Naive B cell (primary cell): Measurements from ENCODE around the gene PFDN2. TPM values are rescaled to one million over a fixed set of nuclear protein-coding genes. Genes with fewer than 3 reads are reported as not detected.

Source experiments
- ATAC-seq, 2 donors: fragments of 150-1000 bp; cut with Tn5 transposase; 2 replicates each; pipeline ENCODE4 v1.10.0; 2021; ENCODE audit warnings: low read depth in 2 of 2, mild to moderate bottlenecking in 2 of 2, moderate library complexity in 2 of 2
- DNase-seq: peaks from one replicate; pipeline ENCODE4 v3.0.0; 2022
- H3K27ac Mint-ChIP-seq, 6 donors: one replicate each; pipeline ENCODE4 v1.8.0; 2020 to 2022; ENCODE audit warnings: mild to moderate bottlenecking in 6 of 6, mixed read lengths in 6 of 6, moderate library complexity in 5 of 6, inconsistent platforms in 2 of 6
- H3K27me3 Mint-ChIP-seq, 3 donors: one replicate each; pipeline ENCODE4 v1.8.0; 2021 to 2022; ENCODE audit warnings: mixed read lengths in 3 of 3, mild to moderate bottlenecking in 1 of 3
- H3K36me3 Mint-ChIP-seq, 2 donors: one replicate each; pipeline ENCODE4 v1.8.0; 2020 to 2022; ENCODE audit warnings: mixed read lengths in 2 of 2, inconsistent platforms in 1 of 2, mild to moderate bottlenecking in 1 of 2
- H3K4me1 Mint-ChIP-seq, 3 donors: one replicate each; pipeline ENCODE4 v1.8.0; 2020 to 2022; ENCODE audit warnings: mixed read lengths in 3 of 3, inconsistent platforms in 1 of 3, mild to moderate bottlenecking in 1 of 3, moderate library complexity in 1 of 3
- H3K4me3 Mint-ChIP-seq, 8 donors: one replicate each; pipeline ENCODE4 v1.8.0; 2020 to 2022; ENCODE audit warnings: mild to moderate bottlenecking in 8 of 8, mixed read lengths in 8 of 8, moderate library complexity in 8 of 8, inconsistent platforms in 2 of 8
- H3K9me3 Mint-ChIP-seq, 7 donors: one replicate each; pipeline ENCODE4 v1.8.0; 2020 to 2022; ENCODE audit warnings: mixed read lengths in 7 of 7, mild to moderate bottlenecking in 5 of 7, inconsistent platforms in 2 of 7, moderate library complexity in 1 of 7
- polyA plus RNA-seq, 6 donors: library from polyadenylated mRNA; unstranded; fragments of 300-500 nt; fragmentation: Illumina TruSeq; gene quantifications; one replicate each; pipeline ENCODE4 v1.2.3, GENCODE V29; 2021; ENCODE audit warnings: low read depth in 6 of 6

The PFDN2 gene
- polyA plus RNA-seq, 6 donors from 2014 or later, result 64.0 to 93.7 (median 88.7) TPM

GRCh38 chr1:161080441-161081405, 37.1 kb downstream of the PFDN2 start:
- H3K27me3 Mint-ChIP-seq, result peaks cover 0 to 5% (median 3%) of the 10 kb centered on the region in 3 donors
- H3K27ac Mint-ChIP-seq, result peak overlapping the region in 1 of 6 donors; percentile 74
- no peak overlapping the region for H3K4me3 Mint-ChIP-seq
- no peak for DNase-seq
- H3K36me3 Mint-ChIP-seq, result no peaks in the 10 kb centered on the region
- ATAC-seq, result no peak
- no peaks in the 10 kb centered on the region for H3K4me1 Mint-ChIP-seq
- H3K9me3 Mint-ChIP-seq, result no peaks in the 10 kb centered on the region

DNA sequence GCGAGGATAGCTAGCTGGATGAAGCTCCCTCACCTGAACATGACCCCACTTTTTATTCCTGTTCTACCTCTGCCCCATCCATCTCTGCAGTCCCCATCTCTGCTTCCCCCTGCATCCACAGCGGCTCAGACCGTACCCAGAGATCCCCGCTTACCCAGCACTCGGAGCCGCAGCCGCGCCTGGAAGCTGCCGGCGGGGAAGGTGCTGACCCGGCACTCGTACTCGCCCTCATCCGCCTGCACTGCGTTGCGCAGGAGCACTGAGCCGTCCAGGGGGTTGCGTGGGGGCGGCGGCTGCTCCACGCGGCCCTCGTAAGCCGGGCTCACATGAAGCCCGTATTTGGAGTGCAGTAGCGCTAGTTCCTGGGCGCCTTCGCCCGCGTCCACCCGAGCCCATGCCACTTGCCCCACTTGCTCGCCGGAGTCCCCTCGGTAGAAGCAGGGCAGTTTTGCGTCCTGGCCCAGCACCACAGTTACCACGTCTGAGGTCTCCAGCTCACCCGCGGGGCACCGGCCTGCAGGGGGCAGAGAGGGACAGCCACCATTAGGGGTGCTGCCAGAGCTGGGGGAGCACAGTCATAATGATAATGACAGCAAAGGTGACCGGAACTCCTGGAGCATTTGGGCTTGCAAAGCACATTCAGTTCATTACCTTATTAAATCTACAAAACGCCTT, 38.3 kb downstream of the PFDN2 start:
- ATAC-seq, result no peak
- H3K27me3 Mint-ChIP-seq, result peaks cover 0 to 5% (median 0%) of the 10 kb centered on the region in 3 donors
- DNase-seq, result no peak
- H3K36me3 Mint-ChIP-seq, result no peaks in the 10 kb centered on the region
- H3K27ac Mint-ChIP-seq, result peak overlapping the region in 1 of 6 donors; percentile 49
- no peak overlapping the region for H3K4me3 Mint-ChIP-seq
- H3K4me1 Mint-ChIP-seq, result no peaks in the 10 kb centered on the region
- no peaks in the 10 kb centered on the region for H3K9me3 Mint-ChIP-seq

GRCh38 chr1:161077426-161077825, 40.4 kb downstream of the PFDN2 start:
- Mint-ChIP-seq H3K9me3 (no peaks in the 10 kb centered on the region), H3K4me3 (no peak overlapping the region), H3K4me1 (peaks cover 0 to under 1% (median 0%) of the 10 kb centered on the region in 3 donors), H3K27me3 (no peaks in the 10 kb centered on the region), H3K36me3 (no peaks in the 10 kb centered on the region), H3K27ac (no peak overlapping the region)
- DNase-seq (no peak), ATAC-seq (no peak)

- Mint-ChIP-seq H3K4me1 (peaks cover 7 to 9% (median 7%) of the 10 kb centered on the region in 3 donors), H3K9me3 (no peaks in the 10 kb centered on the region), H3K27me3 (no peaks in the 10 kb centered on the region), H3K27ac (no peak overlapping the region), H3K36me3 (no peaks in the 10 kb centered on the region), H3K4me3 (no peak overlapping the region)
- DNase-seq, result no peak
- no peak for ATAC-seq
Measured at GRCh38 chr1:161076410-161076809, 41.4 kb downstream of the PFDN2 start.

DNA sequence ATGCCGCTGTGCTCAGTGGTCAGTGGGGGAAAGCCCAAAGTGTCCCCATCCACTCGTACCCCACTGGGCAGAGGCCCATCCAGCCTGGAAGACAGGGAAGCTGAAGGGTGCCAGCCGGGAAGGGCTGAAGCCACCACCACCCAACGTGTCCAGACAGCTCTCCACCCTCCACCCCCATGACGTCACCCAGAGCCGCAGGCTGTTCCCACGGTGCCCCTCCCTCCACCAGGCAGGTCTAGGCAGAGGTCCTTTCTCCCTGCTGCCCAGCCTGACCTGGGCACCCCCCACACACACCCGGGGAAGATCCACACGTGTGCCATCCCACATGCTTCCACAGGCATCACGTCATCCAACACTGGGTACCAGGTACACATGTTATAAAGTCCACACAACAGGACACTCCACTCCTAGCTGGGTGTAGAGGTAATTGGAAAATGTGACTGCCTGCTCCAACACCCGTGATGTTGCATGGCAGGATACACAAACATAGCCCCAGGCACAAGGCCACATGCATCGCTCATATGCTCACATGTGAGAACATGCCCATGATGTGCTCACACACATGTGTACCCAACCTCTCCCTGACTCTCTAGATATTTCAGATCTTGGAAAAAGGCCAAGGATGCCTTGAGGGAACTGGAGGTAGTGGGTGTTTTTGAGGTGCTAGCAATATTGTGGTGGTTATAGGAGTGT, 43.0 kb downstream of the PFDN2 start:
- no peaks in the 10 kb centered on the region for H3K9me3 Mint-ChIP-seq
- DNase-seq, result no peak
- ATAC-seq, result no peak
- no peaks in the 10 kb centered on the region for H3K27me3 Mint-ChIP-seq
- H3K4me3 Mint-ChIP-seq, result no peak overlapping the region
- peaks cover 15 to 19% (median 17%) of the 10 kb centered on the region in 3 donors for H3K4me1 Mint-ChIP-seq
- H3K36me3 Mint-ChIP-seq, result no peaks in the 10 kb centered on the region
- peak overlapping the region in 1 of 6 donors; percentile 39 for H3K27ac Mint-ChIP-seq

- Mint-ChIP-seq H3K4me3 (peak overlapping the region in 1 of 8 donors; percentile 61), H3K27me3 (no peaks in the 10 kb centered on the region), H3K4me1 (peaks cover 23 to 31% (median 24%) of the 10 kb centered on the region in 3 donors), H3K36me3 (no peaks in the 10 kb centered on the region), H3K27ac (peak overlapping the region in 2 of 6 donors; percentile 67 to 88), H3K9me3 (no peaks in the 10 kb centered on the region)
- no peak for ATAC-seq
- DNase-seq, result no peak
Measured at GRCh38 chr1:161073474-161074121, 44.2 kb downstream of the PFDN2 start.

GRCh38 chr1:161072751-161073449, 44.9 kb downstream of the PFDN2 start:
- Mint-ChIP-seq H3K9me3 (no peaks in the 10 kb centered on the region), H3K4me1 (peaks cover 30 to 38% (median 30%) of the 10 kb centered on the region in 3 donors), H3K27me3 (no peaks in the 10 kb centered on the region), H3K36me3 (no peaks in the 10 kb centered on the region), H3K27ac (peak overlapping the region in 2 of 6 donors; percentile 67 to 88), H3K4me3 (peak overlapping the region in 1 of 8 donors; percentile 61)
- ATAC-seq (no peak), DNase-seq (no peak)

DNA sequence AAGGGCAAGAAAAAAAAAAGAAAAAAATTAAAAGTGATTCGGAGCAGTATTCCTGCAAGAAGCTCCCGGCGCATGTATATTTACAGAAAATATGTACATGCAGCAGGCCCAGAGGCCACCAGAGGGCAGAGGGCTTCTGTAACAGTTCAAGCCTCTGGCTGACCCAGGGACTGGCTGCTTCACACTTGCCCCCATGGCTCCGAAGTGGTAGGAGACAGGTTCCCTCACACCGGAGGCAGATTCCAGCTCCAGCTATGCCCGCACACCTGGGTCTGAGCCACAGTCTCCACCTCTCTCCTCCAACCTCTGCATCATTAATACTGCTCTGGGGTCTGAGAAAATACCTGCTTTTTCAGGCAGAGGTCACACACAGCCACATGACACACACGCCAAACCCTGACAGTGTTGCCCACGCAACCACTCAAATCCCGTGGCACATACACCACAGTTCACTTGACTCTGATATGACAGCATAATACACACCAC, 45.9 kb downstream of the PFDN2 start:
- Mint-ChIP-seq H3K36me3 (peaks cover 0 to 9% of the 10 kb centered on the region in 2 donors), H3K4me1 (peaks cover 40 to 48% (median 40%) of the 10 kb centered on the region in 3 donors), H3K4me3 (peak overlapping the region in 1 of 8 donors; percentile 58), H3K9me3 (no peaks in the 10 kb centered on the region), H3K27ac (peak overlapping the region; percentile 4 to 93 (median 55)), H3K27me3 (no peaks in the 10 kb centered on the region)
- ATAC-seq (no peak), DNase-seq (peak; percentile 53)

DNA sequence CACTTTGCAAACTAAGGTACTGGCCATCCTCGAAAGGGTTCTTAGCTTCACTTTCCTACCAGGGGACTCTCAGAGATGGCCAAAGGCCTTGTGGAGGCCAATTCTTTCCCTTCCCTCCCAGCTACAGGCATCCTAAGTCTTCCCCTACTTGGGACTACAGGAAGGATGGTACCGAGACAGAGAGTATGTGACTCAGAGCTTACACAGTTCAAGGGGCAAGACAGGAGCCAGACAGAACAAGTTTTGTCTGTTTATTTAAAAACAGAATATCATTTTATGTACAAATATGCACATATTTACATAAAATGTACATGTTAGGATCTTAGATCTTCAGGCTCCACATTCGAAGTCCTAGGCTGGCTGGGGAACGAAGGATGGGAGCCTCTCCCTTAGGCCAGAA, 47.1 kb downstream of the PFDN2 start:
- no peaks in the 10 kb centered on the region for H3K9me3 Mint-ChIP-seq
- no peaks in the 10 kb centered on the region for H3K27me3 Mint-ChIP-seq
- H3K4me1 Mint-ChIP-seq, result peaks cover 48 to 54% (median 50%) of the 10 kb centered on the region in 3 donors
- DNase-seq (no peak), ATAC-seq (no peak)
- H3K27ac Mint-ChIP-seq, result peak overlapping the region; percentile 86 to 99 (median 98)
- H3K4me3 Mint-ChIP-seq, result peak overlapping the region in 3 of 8 donors; percentile 56 to 99 (median 58)
- H3K36me3 Mint-ChIP-seq, result peaks cover 0 to 13% of the 10 kb centered on the region in 2 donors

- H3K4me1 Mint-ChIP-seq, result peaks cover 48 to 57% (median 56%) of the 10 kb centered on the region in 3 donors
- no peaks in the 10 kb centered on the region for H3K27me3 Mint-ChIP-seq
Measured at GRCh38 chr1:161069731-161070270, 48.0 kb downstream of the PFDN2 start, which contains the start of gene ARHGAP30. ARHGAP30 (minus strand) TSS chr1:161069891; CDS start chr1:161069624, 267 bp downstream.

GRCh38 chr1:161069241-161069640, 48.6 kb downstream of the PFDN2 start:
- H3K9me3 Mint-ChIP-seq, result no peaks in the 10 kb centered on the region
- no peak for ATAC-seq
- no peak for DNase-seq
- no peaks in the 10 kb centered on the region for H3K27me3 Mint-ChIP-seq
- H3K36me3 Mint-ChIP-seq, result peaks cover 0 to 14% of the 10 kb centered on the region in 2 donors
- H3K4me3 Mint-ChIP-seq, result peak overlapping the region; percentile 90 to 100 (median 99)
- H3K27ac Mint-ChIP-seq, result peak overlapping the region; percentile 93 to 99 (median 98)
- peaks cover 54 to 63% (median 62%) of the 10 kb centered on the region in 3 donors for H3K4me1 Mint-ChIP-seq

More at GRCh38 chr1:161069731-161070270, 48.0 kb downstream of the PFDN2 start, which contains the start of gene ARHGAP30:
- Mint-ChIP-seq H3K27ac (peak within 1 kb of the TSS; percentile 93 to 99 (median 98)), H3K9me3 (no peaks in the 10 kb centered on the region), H3K36me3 (peaks cover 0 to 13% of the 10 kb centered on the region in 2 donors), H3K4me3 (peak within 1 kb of the TSS; percentile 90 to 100 (median 99))
- ATAC-seq (peak; percentile 78 to 82), DNase-seq (peak; percentile 91)
